Heart left ventricle (tissue), 16 donors: ENCODE results near the gene NTM. TPM values are rescaled to one million over a fixed set of nuclear protein-coding genes. Genes with fewer than 3 reads are reported as not detected.

Experiments
- ATAC-seq, 4 donors: fragments of 200-7000 bp; cut with Tn5 transposase; one replicate each; pipeline ENCODE4 v1.9.1; 2020 to 2022; ENCODE audit warnings: moderate library complexity in 4 of 4, mild to moderate bottlenecking in 3 of 4, moderate number of reproducible peaks in 1 of 4
- DNase-seq, 5 donors: peaks; one replicate each; pipeline ENCODE4 v3.0.0-alpha.2; 2020
- H3K27ac ChIP-seq, 12 donors: fragments of 200-600 bp; sonication (generic) in 4 of 12; one replicate each; pipeline versions ENCODE4 v1.5.0 to v1.8.0; 2016 to 2022; ENCODE audit warnings: mild to moderate bottlenecking in 2 of 12
- H3K27me3 ChIP-seq, 9 donors: fragments of 200-600 bp; sonication (generic) in 2 of 9; one replicate each; pipeline versions ENCODE4 v1.5.1 to v1.8.0; 2016 to 2022; ENCODE audit warnings: mild to moderate bottlenecking in 3 of 9
- H3K36me3 ChIP-seq, 9 donors: fragments of 200-600 bp; sonication (generic) in 2 of 9; one replicate each; pipeline versions ENCODE4 v1.5.0 to v1.8.0; 2018 to 2022; ENCODE audit warnings: mild to moderate bottlenecking in 2 of 9
- H3K4me1 ChIP-seq, 12 donors: fragments of 200-600 bp; sonication (generic) in 4 of 12; one replicate each; pipeline versions ENCODE4 v1.5.0 to v1.8.0; 2016 to 2022; ENCODE audit warnings: mild to moderate bottlenecking in 3 of 12
- H3K4me3 ChIP-seq, 12 donors: fragments of 200-600 bp; sonication (generic) in 4 of 12; one replicate each; pipeline versions ENCODE4 v1.5.0 to v1.8.0; 2017 to 2022; ENCODE audit warnings: mild to moderate bottlenecking in 9 of 12, moderate library complexity in 4 of 12
- H3K9me3 ChIP-seq, 12 donors: fragments of 200-600 bp; sonication (generic) in 4 of 12; one replicate each; pipeline versions ENCODE4 v1.5.0 to v1.8.0; 2016 to 2022; ENCODE audit warnings: mild to moderate bottlenecking in 1 of 12
- POLR2A ChIP-seq, 2 donors: fragments of 450-650 bp; IDR thresholded peaks; one replicate each; pipeline ENCODE4 v1.6.1; 2017; ENCODE audit warnings: antibody characterized with exemption in 2 of 2, mild to moderate bottlenecking in 2 of 2, moderate library complexity in 2 of 2
- WGBS, 4 donors: extraction: QIAGEN DNeasy Blood & Tissue Kit in 2 of 4; methylation state at CpG; one replicate each; pipeline versions ENCODE4 v1.1.5 to v1.1.7; 2013 to 2018; 5-methylcytosine and 5-hydroxymethylcytosine counted together
- intact Hi-C, 10 donors: fragments of 100-400 bp; cut with DNase I; formaldehyde crosslinking; loops; one replicate each; pipeline versions ENCODE4 v1.11.1 to v1.14.2; 2022
- polyA plus RNA-seq, 2 donors: library from polyadenylated mRNA; stranded (reverse); fragments of 200-250 nt; gene quantifications; one replicate each; pipeline ENCODE4 v1.2.3, GENCODE V29; 2013
- total RNA-seq, 9 donors: library from RNA; depleted of rRNA in 2 of 9; stranded (reverse); fragments of >200 nt in 2 of 9; fragmentation: NEBNext Ultra II Directional in 3 of 9; extraction: Animal tissue kit (Norgen Biotek cat#: 25700) in 3 of 9; gene quantifications; one replicate each; pipeline versions ENCODE4 v1.1.0 to v1.2.4, GENCODE V29; 2016 to 2023
- TF ChIP-seq, protein P1 (sequence below), 12 donors: fragments of 200-600 bp; sonication (generic) in 4 of 12; IDR thresholded peaks; one replicate each; pipeline versions ENCODE4 v1.5.0 to v1.8.0; 2018 to 2022; ENCODE audit warnings: antibody characterized with exemption in 12 of 12, mild to moderate bottlenecking in 5 of 12
- donor health status: ischemic (EF 13 %, LVEDD 7.1; RV severe dilation, severe dysfunction).
- donor health status: healthy with polysubstance abuse.
- donor health status: DM: no; HTN: yes; CAD: no.
- donor health status: DM: no; HTN: no; CAD: no.
- donor health status: ischemic (EF 25% LVEDD 6.9; RV normal size, moderate dysfunction).
- donor health status: ischemic (EF 25% LVEDD 5.7; RV mildly dilated, moderate dysfunction).
- donor health status: healthy.
- donor health status: DM: yes; HTN: yes; CAD: no.
- donor health status: ischemic (EF 35%, LVEDD 5.7; RV mildly dilated, moderate dysfunction).
- donor health status: nonischemic (EF 11% LVEDD 7.7; RV severe dilation, severe dysfunction).
- donor health status: DM: yes; HTN: yes; CAD: no.
- donor health status: PGD.
- donor health status: ischemic (EF 29% LVEDD 5.4; RV normal size, mild dysfunction).
- donor health status: nonischemic (EF 23%, LVEDD 6.1; RV moderate dilation, normal function).

The NTM gene
- total and polyA plus RNA-seq, 11 donors, result 0.40 to 7.7 (median 1.5) TPM

DNA sequence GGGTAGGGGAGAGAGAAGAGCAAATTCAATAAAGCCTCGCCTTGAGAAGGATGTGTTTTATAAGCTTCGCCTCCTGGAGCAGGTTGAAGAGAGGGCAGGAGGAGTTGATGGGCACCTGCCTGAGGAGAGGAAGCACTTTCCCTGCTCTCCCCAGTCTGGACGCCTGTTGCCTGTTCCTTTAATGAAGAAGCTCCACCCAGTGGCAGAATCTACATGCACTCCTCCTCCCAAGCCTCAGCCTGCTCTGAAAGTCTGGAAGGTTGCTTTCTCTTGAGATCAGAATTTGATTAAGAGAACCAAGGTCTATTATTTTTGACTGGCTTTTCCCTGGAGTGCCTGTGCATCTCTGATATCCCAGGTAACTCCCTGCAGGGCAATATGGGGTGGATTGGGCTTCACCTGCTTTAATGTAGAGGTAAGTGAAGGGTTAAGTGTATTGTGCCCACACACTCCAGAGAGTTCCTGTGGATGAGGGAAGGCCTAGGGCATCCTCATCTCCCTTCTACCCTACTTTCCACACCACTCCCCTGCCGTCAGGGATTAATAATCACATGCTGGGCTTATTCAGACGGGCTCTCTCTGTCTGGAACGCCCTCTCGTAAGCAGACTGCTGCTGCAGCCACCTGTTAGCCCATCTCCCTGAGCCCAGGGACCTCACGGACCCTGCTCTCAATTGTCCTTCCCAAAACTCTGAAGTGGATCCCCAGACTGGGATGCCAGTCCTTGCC lies 22.3 kb downstream of the NTM start:
- Histone ChIP-seq H3K36me3 (no peaks in the 10 kb centered on the region), H3K4me3 (no peak overlapping the region), H3K9me3 (no peaks in the 10 kb centered on the region), H3K27ac (no peak overlapping the region), H3K4me1 (no peaks in the 10 kb centered on the region), H3K27me3 (peaks cover 0 to 8% (median 0%) of the 10 kb centered on the region in 9 donors)
- TF ChIP-seq, protein P1, sequence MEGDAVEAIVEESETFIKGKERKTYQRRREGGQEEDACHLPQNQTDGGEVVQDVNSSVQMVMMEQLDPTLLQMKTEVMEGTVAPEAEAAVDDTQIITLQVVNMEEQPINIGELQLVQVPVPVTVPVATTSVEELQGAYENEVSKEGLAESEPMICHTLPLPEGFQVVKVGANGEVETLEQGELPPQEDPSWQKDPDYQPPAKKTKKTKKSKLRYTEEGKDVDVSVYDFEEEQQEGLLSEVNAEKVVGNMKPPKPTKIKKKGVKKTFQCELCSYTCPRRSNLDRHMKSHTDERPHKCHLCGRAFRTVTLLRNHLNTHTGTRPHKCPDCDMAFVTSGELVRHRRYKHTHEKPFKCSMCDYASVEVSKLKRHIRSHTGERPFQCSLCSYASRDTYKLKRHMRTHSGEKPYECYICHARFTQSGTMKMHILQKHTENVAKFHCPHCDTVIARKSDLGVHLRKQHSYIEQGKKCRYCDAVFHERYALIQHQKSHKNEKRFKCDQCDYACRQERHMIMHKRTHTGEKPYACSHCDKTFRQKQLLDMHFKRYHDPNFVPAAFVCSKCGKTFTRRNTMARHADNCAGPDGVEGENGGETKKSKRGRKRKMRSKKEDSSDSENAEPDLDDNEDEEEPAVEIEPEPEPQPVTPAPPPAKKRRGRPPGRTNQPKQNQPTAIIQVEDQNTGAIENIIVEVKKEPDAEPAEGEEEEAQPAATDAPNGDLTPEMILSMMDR (IDR thresholded peaks at IDR 0.05), result no peak
- no peak for TF ChIP-seq POLR2A (IDR thresholded peaks at IDR 0.05)
- DNase-seq (no peak), ATAC-seq (no peak)
- intact Hi-C loops, result no loop called here
- WGBS, 4 donors, result 59 to 74% (median 63%) methylated on average over 8 of the region's 8 CpGs

DNA sequence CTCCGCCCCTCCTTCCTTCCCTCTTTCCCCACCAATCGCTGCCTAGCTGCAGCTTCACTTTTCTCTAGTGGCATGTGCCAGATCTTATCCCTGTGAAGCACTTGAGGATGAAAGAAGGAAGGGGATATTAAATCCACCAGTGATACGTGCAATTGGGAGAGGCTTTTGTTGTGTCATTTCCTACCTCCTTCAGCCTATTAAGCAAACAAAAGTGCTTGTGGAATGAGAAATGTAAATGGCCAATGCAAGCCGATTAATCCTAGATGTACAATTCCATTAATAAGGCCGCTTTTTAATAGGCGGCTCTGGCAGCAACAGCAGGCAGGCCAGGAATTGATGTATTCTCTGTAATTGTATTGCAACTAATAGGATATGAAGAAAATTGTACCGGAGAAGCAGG lies 23.3 kb downstream of the NTM start:
- no peak for ATAC-seq
- Histone ChIP-seq H3K4me3 (no peak overlapping the region), H3K36me3 (no peaks in the 10 kb centered on the region), H3K9me3 (no peaks in the 10 kb centered on the region), H3K27ac (no peak overlapping the region), H3K27me3 (peaks cover 0 to 3% (median 0%) of the 10 kb centered on the region in 9 donors), H3K4me1 (no peaks in the 10 kb centered on the region)
- DNase-seq, result no peak
- WGBS, 4 donors, result 82 to 91% (median 89%) methylated on average over 7 of the region's 7 CpGs
- intact Hi-C loops, result no loop called here
- TF ChIP-seq, protein P1 (IDR thresholded peaks at IDR 0.05), result no peak
- no peak for TF ChIP-seq POLR2A (IDR thresholded peaks at IDR 0.05)

DNA sequence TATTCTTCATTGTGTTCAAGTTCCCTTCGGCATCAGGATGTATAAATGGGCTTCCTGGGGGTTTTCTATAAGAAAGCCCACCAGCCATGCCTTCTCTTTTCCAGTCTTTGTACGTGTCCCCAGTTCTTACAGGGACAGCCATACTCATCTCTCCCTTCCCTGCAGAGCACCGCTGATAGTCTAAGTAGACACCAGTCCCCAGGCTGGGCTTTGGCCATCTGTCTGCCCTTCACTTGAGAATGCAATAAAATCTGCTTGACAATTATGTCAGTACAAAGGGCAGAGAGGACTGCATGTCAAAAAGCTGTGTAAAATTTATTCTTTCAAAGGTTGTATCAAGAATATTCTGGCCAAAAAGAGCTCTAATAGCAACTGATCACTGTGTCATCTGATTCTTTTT lies 27.3 kb downstream of the NTM start:
- peaks cover 0 to 5% (median 0%) of the 10 kb centered on the region in 9 donors for H3K27me3 ChIP-seq
- TF ChIP-seq POLR2A (IDR thresholded peaks at IDR 0.05), result no peak
- TF ChIP-seq, protein P1 (IDR thresholded peaks at IDR 0.05), result no peak
- intact Hi-C loops, result loop anchor here in 1 of 10 donors (5.0 kb wide), 1 partner anchor 165 kb away; no protein-coding TSS in a partner anchor
- H3K9me3 ChIP-seq, result no peaks in the 10 kb centered on the region
- WGBS, 4 donors, result 70 to 81% (median 75%) methylated on average over 3 of the region's 3 CpGs
- no peaks in the 10 kb centered on the region for H3K36me3 ChIP-seq
- H3K4me1 ChIP-seq, result no peaks in the 10 kb centered on the region
- ATAC-seq (no peak), DNase-seq (no peak)
- no peak overlapping the region for H3K27ac ChIP-seq
- H3K4me3 ChIP-seq, result no peak overlapping the region

DNA sequence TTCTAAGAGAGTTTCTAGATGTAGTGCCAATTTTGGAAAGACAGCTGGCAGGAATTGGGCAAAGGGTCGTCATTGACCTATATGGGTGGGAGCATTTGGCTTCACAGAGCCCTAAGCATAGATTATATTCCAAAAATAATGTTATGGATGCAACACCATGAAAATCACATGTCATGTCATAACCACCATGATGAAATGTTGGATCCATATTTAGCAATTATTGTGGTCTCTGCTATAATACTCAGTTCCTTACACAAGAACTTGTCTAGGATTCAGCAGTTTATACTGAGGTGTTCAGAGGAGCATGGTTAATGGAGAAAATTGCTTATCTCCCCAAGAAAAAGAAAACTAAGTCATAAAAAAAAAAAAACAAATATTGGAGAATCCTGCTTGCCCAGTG lies 31.6 kb downstream of the NTM start:
- Histone ChIP-seq H3K36me3 (no peaks in the 10 kb centered on the region), H3K27ac (no peak overlapping the region), H3K27me3 (peaks cover 0 to 18% (median 0%) of the 10 kb centered on the region in 9 donors), H3K4me1 (no peaks in the 10 kb centered on the region), H3K4me3 (no peak overlapping the region), H3K9me3 (no peaks in the 10 kb centered on the region)
- ATAC-seq, result no peak
- TF ChIP-seq, protein P1 (IDR thresholded peaks at IDR 0.05), result no peak
- no peak for TF ChIP-seq POLR2A (IDR thresholded peaks at IDR 0.05)
- DNase-seq, result no peak
- 62 to 74% (median 68%) methylated on average over 1 of the region's 1 CpG for WGBS, 4 donors
- intact Hi-C loops, result loop anchor here in 1 of 10 donors (10.0 kb wide), 1 partner anchor 103 kb away; no protein-coding TSS in a partner anchor
